ENCODE data around the gene SPTBN1. TPM values are rescaled to one million over a fixed set of nuclear protein-coding genes. Genes with fewer than 3 reads are reported as not detected.
"Not testable (repeated sequence)": the region's sequence is repeated elsewhere in the genome, so short reads cannot be mapped to it uniquely, and the experiment has no call there.

The SPTBN1 gene
- total RNA-seq, 1 donor from 2014 or later, result 601 TPM

DNA sequence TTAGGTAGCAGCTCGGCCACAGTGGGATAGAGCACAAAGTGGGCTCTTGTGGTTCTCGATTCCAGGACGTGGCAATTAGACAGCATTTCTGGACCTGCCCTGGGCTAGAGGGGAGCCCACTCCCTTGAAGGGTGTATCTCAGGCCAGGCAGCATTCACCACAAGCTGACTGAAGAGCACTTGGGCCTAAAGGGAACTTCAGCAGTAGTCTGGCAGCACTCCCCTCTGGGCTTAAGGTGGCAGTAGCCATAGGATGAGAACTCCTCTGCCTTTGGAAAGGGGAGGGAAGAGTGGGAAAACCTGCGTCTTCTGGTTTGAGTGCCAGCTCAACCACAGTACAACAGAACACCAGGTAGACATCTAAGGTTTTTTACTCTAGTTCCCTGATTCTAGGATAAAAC is 239.3 kb downstream of the SPTBN1 start:
- Histone ChIP-seq H3K36me3 (no peaks in the 10 kb centered on the region), H3K4me3 (no peak overlapping the region), H3K27ac (no peak overlapping the region), H3K9me3 (no peaks in the 10 kb centered on the region), H3K4me1 (peaks cover 7% of the 10 kb centered on the region), H3K27me3 (ENCODE audit: low read depth) (no peaks in the 10 kb centered on the region)
- ATAC-seq, result peak; percentile 67 to 78
- TF ChIP-seq, protein P1, sequence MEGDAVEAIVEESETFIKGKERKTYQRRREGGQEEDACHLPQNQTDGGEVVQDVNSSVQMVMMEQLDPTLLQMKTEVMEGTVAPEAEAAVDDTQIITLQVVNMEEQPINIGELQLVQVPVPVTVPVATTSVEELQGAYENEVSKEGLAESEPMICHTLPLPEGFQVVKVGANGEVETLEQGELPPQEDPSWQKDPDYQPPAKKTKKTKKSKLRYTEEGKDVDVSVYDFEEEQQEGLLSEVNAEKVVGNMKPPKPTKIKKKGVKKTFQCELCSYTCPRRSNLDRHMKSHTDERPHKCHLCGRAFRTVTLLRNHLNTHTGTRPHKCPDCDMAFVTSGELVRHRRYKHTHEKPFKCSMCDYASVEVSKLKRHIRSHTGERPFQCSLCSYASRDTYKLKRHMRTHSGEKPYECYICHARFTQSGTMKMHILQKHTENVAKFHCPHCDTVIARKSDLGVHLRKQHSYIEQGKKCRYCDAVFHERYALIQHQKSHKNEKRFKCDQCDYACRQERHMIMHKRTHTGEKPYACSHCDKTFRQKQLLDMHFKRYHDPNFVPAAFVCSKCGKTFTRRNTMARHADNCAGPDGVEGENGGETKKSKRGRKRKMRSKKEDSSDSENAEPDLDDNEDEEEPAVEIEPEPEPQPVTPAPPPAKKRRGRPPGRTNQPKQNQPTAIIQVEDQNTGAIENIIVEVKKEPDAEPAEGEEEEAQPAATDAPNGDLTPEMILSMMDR (IDR thresholded peaks at IDR 0.05), result no peak
- DNase-seq, result no peak
- intact Hi-C loops (cut with DNase I), result no loop called here

DNA sequence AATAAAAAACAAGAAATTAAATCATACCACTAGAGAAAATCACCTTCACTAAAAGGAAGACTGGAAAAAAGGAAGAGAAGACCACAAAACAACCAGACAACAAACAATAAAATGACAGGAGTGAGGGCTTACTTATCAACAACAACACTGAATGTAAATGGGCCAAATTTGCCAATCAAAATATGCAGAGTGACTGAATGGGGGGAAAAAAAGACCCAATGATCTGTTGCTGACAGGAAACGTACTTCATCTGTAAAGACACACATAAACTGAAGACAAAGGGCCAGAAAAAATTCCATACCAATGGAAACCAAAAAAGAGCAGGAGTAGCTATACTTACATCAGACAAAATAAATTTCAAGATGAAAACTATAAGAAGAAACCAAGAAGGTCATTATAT is 241.8 kb downstream of the SPTBN1 start:
- Histone ChIP-seq H3K9me3 (no peaks in the 10 kb centered on the region), H3K4me1 (peaks cover 7% of the 10 kb centered on the region), H3K4me3 (no peak overlapping the region), H3K36me3 (no peaks in the 10 kb centered on the region), H3K27ac (no peak overlapping the region), H3K27me3 (ENCODE audit: low read depth) (no peaks in the 10 kb centered on the region)
- intact Hi-C loops (cut with DNase I), result no loop called here
- DNase-seq (no peak), ATAC-seq (no peak)
- TF ChIP-seq, protein P1 (IDR thresholded peaks at IDR 0.05), result no peak

DNA sequence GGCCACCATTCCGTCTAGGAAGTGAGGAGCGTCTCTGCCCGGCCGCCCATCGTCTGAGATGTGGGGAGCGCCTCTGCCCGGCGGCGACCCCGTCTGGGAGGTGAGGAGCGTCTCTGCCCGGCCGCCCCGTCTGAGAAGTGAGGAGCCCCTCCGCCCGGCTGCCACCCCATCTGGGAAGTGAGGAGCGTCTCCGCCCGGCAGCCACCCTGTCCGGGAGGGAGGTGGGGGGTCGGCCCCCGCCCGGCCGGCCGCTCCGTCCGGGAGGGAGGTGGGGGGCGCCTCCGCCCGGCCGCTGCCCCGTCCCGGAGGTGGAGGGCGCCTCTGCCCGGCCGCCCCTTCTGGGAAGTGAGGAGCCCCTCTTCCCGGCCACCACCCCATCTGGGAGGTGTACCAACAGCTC is 242.8 kb downstream of the SPTBN1 start:
- H3K36me3 ChIP-seq; H3K27me3 ChIP-seq (ENCODE audit: low read depth); intact Hi-C loops (cut with DNase I); ATAC-seq; H3K4me1 ChIP-seq; H3K4me3 ChIP-seq; H3K27ac ChIP-seq; H3K9me3 ChIP-seq; DNase-seq: not testable (repeated sequence)

DNA sequence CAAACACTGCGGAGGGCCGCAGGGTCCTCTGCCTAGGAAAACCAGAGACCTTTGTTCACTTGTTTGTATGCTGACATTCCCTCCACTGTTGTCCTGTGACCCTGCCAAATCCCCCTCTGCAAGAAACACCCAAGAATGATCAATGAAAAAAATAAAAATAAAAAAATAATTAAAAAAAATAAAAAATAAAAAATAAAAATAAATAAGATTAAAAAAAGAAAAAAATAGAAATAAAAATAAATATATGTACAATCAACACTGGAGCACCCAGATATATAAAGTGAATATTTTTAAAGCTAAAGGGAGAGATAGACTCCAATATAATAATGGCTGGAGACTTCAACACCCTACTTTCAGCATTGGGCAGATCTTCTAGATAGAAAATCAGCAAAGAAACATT is 243.5 kb downstream of the SPTBN1 start:
- Histone ChIP-seq H3K4me1 (peaks cover 7% of the 10 kb centered on the region), H3K9me3 (no peaks in the 10 kb centered on the region), H3K27me3 (ENCODE audit: low read depth) (no peaks in the 10 kb centered on the region), H3K27ac (no peak overlapping the region), H3K4me3 (no peak overlapping the region), H3K36me3 (no peaks in the 10 kb centered on the region)
- TF ChIP-seq, protein P1 (IDR thresholded peaks at IDR 0.05), result no peak
- intact Hi-C loops (cut with DNase I), result no loop called here
- DNase-seq (no peak), ATAC-seq (no peak)

DNA sequence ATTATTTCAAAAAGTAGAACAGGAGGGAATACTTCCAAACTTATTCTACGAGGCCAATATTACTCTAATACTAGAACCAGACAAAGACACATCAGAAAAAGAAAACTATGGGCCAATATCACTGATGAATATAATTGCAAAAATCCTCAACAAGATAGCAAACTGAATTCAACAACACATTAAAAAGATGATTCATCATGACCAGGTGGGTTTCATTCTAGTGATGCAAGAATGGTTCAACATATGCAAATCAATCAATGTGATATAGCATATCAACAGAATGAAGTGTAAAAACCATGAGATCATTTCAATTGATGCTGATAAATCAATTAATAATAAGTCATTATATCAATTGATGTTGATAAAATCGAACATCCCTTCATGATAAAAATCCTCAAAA is 244.9 kb downstream of the SPTBN1 start:
- no peak overlapping the region for H3K4me3 ChIP-seq
- no peak overlapping the region for H3K27ac ChIP-seq
- no peak for DNase-seq
- intact Hi-C loops (cut with DNase I), result no loop called here
- no peaks in the 10 kb centered on the region for H3K4me1 ChIP-seq
- H3K36me3 ChIP-seq, result no peaks in the 10 kb centered on the region
- ATAC-seq, result no peak
- no peaks in the 10 kb centered on the region for H3K9me3 ChIP-seq
- no peaks in the 10 kb centered on the region for H3K27me3 ChIP-seq (ENCODE audit: low read depth)
- TF ChIP-seq, protein P1 (IDR thresholded peaks at IDR 0.05), result no peak

DNA sequence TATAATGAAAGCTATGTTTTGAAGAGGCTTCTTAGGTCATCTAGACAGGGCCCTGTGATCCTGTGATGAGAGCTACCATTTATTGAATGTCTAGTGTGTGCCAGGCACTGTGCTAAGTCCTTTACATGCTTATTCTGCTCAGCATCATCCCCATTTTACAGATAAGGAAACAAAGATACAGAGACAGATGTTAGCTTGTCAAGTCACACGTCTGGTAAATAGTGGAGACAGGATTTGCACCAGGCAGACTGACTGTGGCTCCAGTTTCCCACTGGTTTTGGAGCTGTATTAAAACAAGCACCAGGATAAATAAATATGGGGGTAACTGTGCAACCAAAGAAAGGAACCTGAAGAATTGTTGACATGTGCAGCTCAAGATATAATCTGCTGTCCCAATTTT is 248.1 kb downstream of the SPTBN1 start:
- DNase-seq, result no peak
- TF ChIP-seq, protein P1 (IDR thresholded peaks at IDR 0.05), result no peak
- Histone ChIP-seq H3K4me3 (no peak overlapping the region), H3K9me3 (no peaks in the 10 kb centered on the region), H3K36me3 (no peaks in the 10 kb centered on the region), H3K4me1 (peaks cover 11% of the 10 kb centered on the region), H3K27me3 (ENCODE audit: low read depth) (peaks cover 3% of the 10 kb centered on the region), H3K27ac (no peak overlapping the region)
- intact Hi-C loops (cut with DNase I), result no loop called here
- ATAC-seq, result no peak
